Aorta (tissue), 5 donors: ENCODE measurements around the gene CNNM2. TPM values are rescaled to one million over a fixed set of nuclear protein-coding genes. Genes with fewer than 3 reads are reported as not detected.
"Not testable (repeated sequence)": the region's sequence is repeated elsewhere in the genome, so short reads cannot be mapped to it uniquely, and the experiment has no call there.

Experiments used
- ATAC-seq: fragments of 200-7000 bp; cut with Tn5 transposase; one replicate; pipeline ENCODE4 v1.9.1; 2022; ENCODE audit warnings: moderate library complexity; ENCODE audit not compliant: low FRiP score
- DNase-seq, 2 donors: peaks; one replicate each; pipeline ENCODE4 v3.0.0-alpha.2; 2020
- H3K27ac ChIP-seq, 2 donors: one replicate each; pipeline ENCODE4 v1.5.1; 2013; ENCODE audit warnings: low read length in 2 of 2, mild to moderate bottlenecking in 2 of 2, moderate library complexity in 2 of 2, control low read depth in 1 of 2, inconsistent platforms in 1 of 2, low read depth in 1 of 2
- H3K27me3 ChIP-seq, 2 donors: one replicate each; pipeline ENCODE4 v1.6.1; 2013; ENCODE audit warnings: control low read depth in 1 of 2, low read length in 1 of 2, mild to moderate bottlenecking in 1 of 2, moderate library complexity in 1 of 2; ENCODE audit not compliant: insufficient read depth in 2 of 2, control insufficient read depth in 1 of 2
- H3K36me3 ChIP-seq, 2 donors: one replicate each; pipeline ENCODE4 v1.6.1; 2013; ENCODE audit warnings: control low read depth in 1 of 2, low read length in 1 of 2, mild to moderate bottlenecking in 1 of 2; ENCODE audit not compliant: insufficient read depth in 2 of 2, control insufficient read depth in 1 of 2
- H3K4me1 ChIP-seq, 2 donors: one replicate each; pipeline ENCODE4 v1.6.1; 2013; ENCODE audit warnings: low read length in 2 of 2, control low read depth in 1 of 2, mild to moderate bottlenecking in 1 of 2, moderate library complexity in 1 of 2; ENCODE audit not compliant: insufficient read depth in 2 of 2, control insufficient read depth in 1 of 2
- H3K4me3 ChIP-seq, 2 donors: one replicate each; pipeline ENCODE4 v1.5.1; 2013; ENCODE audit warnings: low read length in 2 of 2, control low read depth in 1 of 2, mild to moderate bottlenecking in 1 of 2
- H3K9me3 ChIP-seq: one replicate; pipeline ENCODE4 v1.6.1; 2013; ENCODE audit warnings: mild to moderate bottlenecking, low read length; ENCODE audit not compliant: control insufficient read depth
- WGBS, 2 donors: extraction: QIAGEN DNeasy Blood & Tissue Kit; methylation state at CpG; one replicate each; pipeline ENCODE4 v1.1.7; 2013; 5-methylcytosine and 5-hydroxymethylcytosine counted together
- intact Hi-C, 2 donors: fragments of 100-400 bp; cut with DNase I; formaldehyde crosslinking; loops; one replicate each; pipeline versions ENCODE4 v1.14.2 to v1.15.0; 2022
- polyA plus RNA-seq, 2 donors: library from polyadenylated mRNA; stranded (reverse); fragments of 200-250 nt; gene quantifications; one replicate each; pipeline ENCODE4 v1.2.3, GENCODE V29; 2013
- total RNA-seq, 2 donors: library from RNA; stranded (reverse); fragmentation: NEBNext Ultra II Directional; extraction: Animal tissue kit (Norgen Biotek cat#: 25700); gene quantifications; one replicate each; pipeline ENCODE4 v1.2.1, GENCODE V29; 2021
- donor health status: healthy with polysubstance abuse.
- donor health status: Bipolar disorder and iron deficiency.
- donor health status: DM: no; HTN: no; CAD: no.
- donor health status: DM: no; HTN: no; CAD: no.
- donor health status: DM: yes; HTN: yes; CAD: no.

The CNNM2 gene
- total and polyA plus RNA-seq, 4 donors = 3.0 to 30.8 (median 9.6) TPM

GRCh38 chr10:102965311-102965851 is 47.3 kb downstream of the CNNM2 start:
- no peak overlapping the region for H3K27ac ChIP-seq
- no peak overlapping the region for H3K4me3 ChIP-seq
- DNase-seq (no peak), ATAC-seq (no peak)
- H3K36me3 ChIP-seq = no peaks in the 10 kb centered on the region
- WGBS, 2 donors = 44 to 52% methylated on average over 7 of the region's 7 CpGs
- peaks cover 0 to 1% of the 10 kb centered on the region in 2 donors for H3K4me1 ChIP-seq
- intact Hi-C loops = loop anchor here in 1 of 2 donors (5.0 kb wide), 1 partner anchor 33 kb away; no protein-coding TSS in a partner anchor
- H3K27me3 ChIP-seq = no peaks in the 10 kb centered on the region
- H3K9me3 ChIP-seq = no peaks in the 10 kb centered on the region

- intact Hi-C loops = loop anchor here in 1 of 2 donors (5.0 kb wide), 1 partner anchor 35 kb away; no protein-coding TSS in a partner anchor
Measured at GRCh38 chr10:102967123-102967522, 49.0 kb downstream of the CNNM2 start.

GRCh38 chr10:102970562-102971340 is 52.7 kb downstream of the CNNM2 start:
- intact Hi-C loops = loop anchor here in 1 of 2 donors (10.0 kb wide), 1 partner anchor 46 kb away; no protein-coding TSS in a partner anchor
- DNase-seq = no peak
- H3K27me3 ChIP-seq = no peaks in the 10 kb centered on the region
- no peak overlapping the region for H3K4me3 ChIP-seq
- peaks cover 1 to 3% of the 10 kb centered on the region in 2 donors for H3K4me1 ChIP-seq
- no peaks in the 10 kb centered on the region for H3K9me3 ChIP-seq
- H3K36me3 ChIP-seq = no peaks in the 10 kb centered on the region
- 40 to 78% methylated on average over 1 of the region's 1 CpG for WGBS, 2 donors
- no peak for ATAC-seq
- no peak overlapping the region for H3K27ac ChIP-seq

More at GRCh38 chr10:102967123-102967522, 49.0 kb downstream of the CNNM2 start:
- Histone ChIP-seq H3K27ac (no peak overlapping the region), H3K36me3 (no peaks in the 10 kb centered on the region), H3K4me1 (peaks cover 0 to 1% of the 10 kb centered on the region in 2 donors), H3K27me3 (no peaks in the 10 kb centered on the region), H3K4me3 (no peak overlapping the region), H3K9me3 (no peaks in the 10 kb centered on the region)
- no peak for ATAC-seq
- DNase-seq = no peak

- no peak for DNase-seq
- peak overlapping the region; percentile 43 to 44 for H3K27ac ChIP-seq
Measured at GRCh38 chr10:102975483-102976379, 57.6 kb downstream of the CNNM2 start.

GRCh38 chr10:102976380-102976726 is 58.3 kb downstream of the CNNM2 start:
- H3K4me3 ChIP-seq, H3K27me3 ChIP-seq, ATAC-seq, H3K27ac ChIP-seq, H3K4me1 ChIP-seq, H3K36me3 ChIP-seq, H3K9me3 ChIP-seq, DNase-seq: not testable (repeated sequence)
- intact Hi-C loops = loop anchor here in 1 of 2 donors (10.0 kb wide), 1 partner anchor 52 kb away; no protein-coding TSS in a partner anchor
- WGBS, 2 donors = 43 to 75% methylated on average over 3 of the region's 3 CpGs

More at GRCh38 chr10:102975483-102976379, 57.6 kb downstream of the CNNM2 start:
- no peaks in the 10 kb centered on the region for H3K9me3 ChIP-seq
- intact Hi-C loops = loop anchor here in 1 of 2 donors (10.0 kb wide), 1 partner anchor 51 kb away; no protein-coding TSS in a partner anchor
- peaks cover 0 to 3% of the 10 kb centered on the region in 2 donors for H3K4me1 ChIP-seq
- no peaks in the 10 kb centered on the region for H3K27me3 ChIP-seq
- no peak overlapping the region for H3K4me3 ChIP-seq
- no peak for ATAC-seq
- H3K36me3 ChIP-seq = no peaks in the 10 kb centered on the region
- 7 to 11% methylated on average over 2 of the region's 2 CpGs for WGBS, 2 donors

- H3K4me1 ChIP-seq = peaks cover 0 to 4% of the 10 kb centered on the region in 2 donors
- H3K36me3 ChIP-seq = no peaks in the 10 kb centered on the region
- intact Hi-C loops = no loop called here
- 6 to 13% methylated on average over 2 of the region's 2 CpGs for WGBS, 2 donors
- no peaks in the 10 kb centered on the region for H3K9me3 ChIP-seq
- H3K27ac ChIP-seq = no peak overlapping the region
- no peak overlapping the region for H3K4me3 ChIP-seq
- no peaks in the 10 kb centered on the region for H3K27me3 ChIP-seq
- no peak for DNase-seq
- no peak for ATAC-seq
Measured at GRCh38 chr10:102982296-102982695, 64.2 kb downstream of the CNNM2 start.

- H3K4me3 ChIP-seq = no peak overlapping the region
- H3K27me3 ChIP-seq = no peaks in the 10 kb centered on the region
- H3K9me3 ChIP-seq = no peaks in the 10 kb centered on the region
- intact Hi-C loops = no loop called here
- H3K4me1 ChIP-seq = peaks cover 2 to 4% of the 10 kb centered on the region in 2 donors
- no peaks in the 10 kb centered on the region for H3K36me3 ChIP-seq
- ATAC-seq (no peak), DNase-seq (no peak)
- no peak overlapping the region for H3K27ac ChIP-seq
- 73 to 86% methylated on average over 1 of the region's 1 CpG for WGBS, 2 donors
Measured at GRCh38 chr10:102984086-102984485, 66.0 kb downstream of the CNNM2 start.

GRCh38 chr10:102985811-102986210 is 67.7 kb downstream of the CNNM2 start:
- no peaks in the 10 kb centered on the region for H3K9me3 ChIP-seq
- ATAC-seq = no peak
- no peaks in the 10 kb centered on the region for H3K36me3 ChIP-seq
- H3K27ac ChIP-seq = no peak overlapping the region
- H3K27me3 ChIP-seq = no peaks in the 10 kb centered on the region
- WGBS, 2 donors = 69% methylated on average over 1 of the region's 1 CpG
- no peak for DNase-seq
- H3K4me3 ChIP-seq = no peak overlapping the region
- peaks cover 2 to 4% of the 10 kb centered on the region in 2 donors for H3K4me1 ChIP-seq
- intact Hi-C loops = no loop called here
